ENCODE measurements around the gene FRMD4A.
"Not testable (repeated sequence)": the region's sequence is repeated elsewhere in the genome, so short reads cannot be mapped to it uniquely, and the experiment has no call there.

Gene FRMD4A

DNA sequence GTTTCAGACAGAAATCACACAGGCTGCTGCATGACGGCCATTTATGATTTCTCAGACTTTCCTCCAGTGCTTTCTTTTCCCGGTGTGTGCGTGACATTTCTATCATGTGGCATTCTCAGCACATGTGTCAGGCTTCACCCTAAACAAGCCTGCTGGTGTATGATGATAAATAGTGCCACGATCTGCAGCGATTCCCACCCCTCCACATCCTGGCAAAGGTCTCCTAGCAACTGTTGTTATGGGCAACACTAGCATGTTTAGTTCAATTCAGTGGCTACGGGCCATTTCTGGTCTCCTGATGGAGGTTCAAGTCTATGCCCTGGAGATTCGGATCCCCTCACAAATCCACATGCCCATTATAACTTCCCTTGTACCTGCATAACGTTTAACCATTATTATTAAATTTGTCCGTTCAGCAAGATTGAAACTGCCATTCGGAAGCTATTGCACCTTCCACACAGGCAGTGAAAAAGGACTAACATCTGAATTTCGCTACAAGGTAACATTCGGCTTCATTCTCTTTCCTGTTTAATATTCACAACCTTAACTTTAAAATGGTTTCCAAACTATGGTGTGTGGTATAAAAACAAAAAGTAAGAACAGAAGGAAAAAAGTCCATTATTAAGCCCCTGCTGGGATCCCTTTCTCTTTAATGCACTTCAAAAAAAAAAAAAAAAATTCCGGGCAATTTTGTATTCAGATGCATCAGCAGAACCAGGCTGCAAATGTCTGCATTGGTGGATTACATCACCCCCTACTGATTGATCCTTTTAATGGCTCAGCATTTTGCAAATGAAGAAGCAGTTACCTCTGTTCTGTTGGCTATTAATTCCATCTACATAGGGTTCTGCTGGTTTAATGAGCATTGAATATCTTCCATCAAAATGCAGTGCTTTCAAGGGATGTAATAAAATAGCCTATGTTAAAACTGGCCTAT is 90.2 kb downstream of the FRMD4A start:
- DNase-seq (ENCODE audit: low read depth): no peak

DNA sequence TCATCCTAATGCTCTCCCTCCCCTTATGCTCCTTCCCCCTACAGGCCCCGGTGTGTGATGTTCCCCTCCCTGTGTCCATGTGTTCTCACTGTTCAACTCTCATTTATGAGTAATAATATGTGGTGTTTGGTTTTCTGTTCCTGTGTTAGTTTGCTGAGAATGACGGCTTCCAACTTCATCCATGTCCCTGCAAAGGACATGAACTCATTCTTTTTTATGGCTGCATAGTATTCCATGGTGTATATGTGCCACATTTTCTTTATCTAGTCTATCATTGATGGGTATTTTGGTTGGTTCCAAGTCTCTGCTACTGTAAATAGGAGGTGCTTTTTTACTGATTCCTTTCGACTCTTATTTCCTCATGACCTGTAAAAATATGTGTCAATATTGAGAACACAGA is 92.1 kb downstream of the FRMD4A start:
- DNase-seq (ENCODE audit: low read depth): not testable (repeated sequence)

DNA sequence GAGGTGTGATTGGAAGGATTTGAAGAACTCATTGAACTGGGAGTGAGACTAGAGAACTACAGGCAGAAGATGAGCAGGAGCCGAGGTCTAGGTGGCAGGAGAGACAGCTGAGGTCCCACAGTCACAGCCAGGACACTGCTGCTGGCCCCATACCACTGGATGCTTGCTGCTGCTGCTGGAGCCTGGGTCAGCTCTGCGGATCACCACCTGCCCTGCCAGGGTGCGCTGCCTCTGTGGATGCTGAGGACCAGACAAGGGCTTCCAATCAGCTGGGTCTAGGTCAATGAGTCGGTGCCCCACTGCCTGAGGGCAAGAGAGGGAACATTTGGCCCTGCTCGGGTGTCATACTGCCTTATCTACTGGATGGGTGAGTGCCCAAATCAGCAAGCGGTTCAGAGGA is 94.4 kb downstream of the FRMD4A start:
- DNase-seq (ENCODE audit: low read depth): no peak

DNA sequence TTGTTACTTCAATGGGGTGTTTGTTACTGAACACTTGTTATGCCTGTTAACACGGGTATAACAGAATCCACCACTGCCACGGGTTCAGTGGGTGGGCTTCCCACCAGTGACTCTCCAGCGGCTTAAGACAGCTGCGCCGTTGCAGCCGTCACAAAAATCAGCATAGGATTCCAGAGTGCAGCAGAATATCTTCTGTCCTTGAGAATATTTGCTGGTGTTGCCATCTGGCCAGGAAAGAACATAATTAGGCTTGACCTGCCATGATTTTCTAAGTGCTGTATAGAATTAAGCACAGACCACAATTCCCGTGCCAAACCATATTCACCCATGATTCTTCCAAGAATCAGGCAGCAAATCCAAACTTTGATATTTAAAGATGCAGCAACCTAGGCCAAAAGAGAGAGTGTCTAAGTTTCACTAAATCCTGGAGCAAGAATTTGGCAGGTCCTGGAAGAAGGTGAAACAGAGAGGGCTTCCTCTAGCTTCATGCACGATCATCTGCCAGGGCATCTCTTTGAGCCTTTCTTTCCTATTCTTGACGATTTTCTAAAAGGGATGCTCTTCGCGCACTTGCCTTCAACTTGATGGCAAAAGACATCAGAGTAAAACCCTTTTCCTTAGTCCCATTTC is 95.0 kb downstream of the FRMD4A start:
- DNase-seq (ENCODE audit: low read depth): no peak

GRCh38 chr10:14233566-14233965 is 97.2 kb downstream of the FRMD4A start:
- no peak for DNase-seq (ENCODE audit: low read depth)

DNA sequence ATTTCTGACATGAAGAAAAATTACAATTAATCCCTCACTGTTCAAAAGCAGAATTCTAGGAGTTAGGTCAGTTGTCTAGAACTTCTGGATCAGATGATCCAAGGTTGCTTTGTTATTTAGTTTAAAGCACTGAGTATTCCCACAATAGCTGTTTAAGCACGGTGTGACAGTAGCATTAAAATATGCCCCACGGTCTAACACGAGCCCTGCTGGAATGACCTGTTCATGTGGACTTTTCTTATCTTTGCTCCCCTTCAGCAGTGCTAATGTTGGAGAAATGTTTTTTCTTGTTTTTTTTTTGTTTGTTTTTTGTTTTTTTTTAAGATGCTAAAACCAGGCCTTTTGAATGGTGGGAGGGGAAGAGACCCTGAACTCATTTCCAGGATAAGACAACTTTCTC is 101.9 kb downstream of the FRMD4A start:
- DNase-seq (ENCODE audit: low read depth): not testable (repeated sequence)

DNA sequence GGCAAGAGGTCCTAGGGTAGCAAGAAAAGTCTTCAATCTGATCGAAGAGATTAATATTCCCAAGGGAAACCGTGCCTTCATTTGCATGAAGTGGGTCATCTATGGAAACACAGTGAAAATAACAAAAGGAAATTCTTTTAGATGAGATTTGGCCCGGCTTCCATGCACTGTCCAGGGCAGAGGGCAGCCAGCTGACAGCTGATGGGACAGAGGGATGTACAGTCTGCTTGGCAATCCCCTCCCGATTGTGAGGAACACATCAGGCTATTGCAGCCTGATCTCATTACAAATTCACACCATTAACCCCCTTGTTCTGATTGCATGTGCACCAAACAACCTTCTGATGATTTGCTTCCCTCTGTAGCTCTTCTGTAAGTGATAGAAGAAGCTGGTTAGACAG is 105.3 kb downstream of the FRMD4A start:
- DNase-seq (ENCODE audit: low read depth): no peak

DNA sequence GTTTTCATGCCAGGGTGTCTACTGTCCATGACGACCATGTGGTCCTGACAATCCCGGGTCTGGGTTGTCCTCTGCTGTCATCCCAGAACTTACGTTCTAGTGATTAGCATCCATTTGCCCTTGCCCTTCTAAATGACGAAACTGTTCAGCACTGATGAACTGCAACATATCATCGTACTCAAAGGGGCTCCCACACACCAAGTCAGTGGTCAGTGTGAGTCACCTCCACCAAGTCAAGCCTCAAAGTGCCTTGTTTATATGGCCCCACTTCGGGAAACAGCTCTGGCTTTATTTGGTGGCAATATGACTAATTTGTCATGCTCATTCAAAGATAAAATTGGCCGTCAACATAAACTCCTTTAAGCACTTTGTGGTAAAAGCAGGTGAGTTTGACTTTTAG is 110.7 kb downstream of the FRMD4A start:
- no peak for DNase-seq (ENCODE audit: low read depth)

DNA sequence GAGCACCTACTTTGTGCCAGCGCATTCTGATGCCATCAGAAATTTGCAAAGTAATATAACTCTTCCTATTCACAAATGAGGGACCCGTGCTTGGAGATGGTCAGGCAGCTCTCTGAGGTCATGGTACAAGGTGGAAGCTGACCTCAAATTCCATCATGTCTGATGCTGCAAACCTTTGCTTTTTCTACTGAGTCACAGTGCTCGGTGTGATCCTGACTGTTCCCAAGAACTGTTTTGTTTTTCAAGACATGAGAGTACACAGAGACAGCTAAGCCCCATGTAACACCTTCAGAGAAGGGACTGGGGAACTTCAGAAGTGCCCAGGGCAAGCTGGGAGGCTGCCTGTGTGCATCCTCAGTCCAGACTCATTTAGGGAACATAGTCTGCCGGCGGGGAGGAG is 111.3 kb downstream of the FRMD4A start:
- DNase-seq (ENCODE audit: low read depth): no peak

- DNase-seq (ENCODE audit: low read depth): no peak
Measured at GRCh38 chr10:14215641-14216040, 115.1 kb downstream of the FRMD4A start.

DNA sequence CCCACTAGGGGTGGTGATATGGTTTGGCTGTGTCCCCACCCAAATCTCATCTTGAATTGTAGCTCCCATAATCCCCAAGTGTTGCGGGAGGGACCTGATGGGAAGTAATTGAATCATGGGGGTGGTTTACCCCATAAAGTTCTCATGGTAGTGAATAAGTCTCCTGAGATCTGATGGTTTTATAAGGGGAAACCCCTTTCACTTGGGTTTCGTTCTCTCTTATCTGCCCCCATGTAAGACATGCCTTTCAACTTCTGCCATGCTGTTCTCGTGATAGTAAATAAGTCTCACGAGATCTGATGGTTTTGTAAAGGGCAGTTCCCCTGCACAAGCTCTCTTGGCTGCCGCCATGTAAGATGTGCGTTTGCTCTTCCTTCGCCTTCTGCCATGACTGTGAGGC is 117.0 kb downstream of the FRMD4A start:
- not testable (repeated sequence) for DNase-seq (ENCODE audit: low read depth)

DNA sequence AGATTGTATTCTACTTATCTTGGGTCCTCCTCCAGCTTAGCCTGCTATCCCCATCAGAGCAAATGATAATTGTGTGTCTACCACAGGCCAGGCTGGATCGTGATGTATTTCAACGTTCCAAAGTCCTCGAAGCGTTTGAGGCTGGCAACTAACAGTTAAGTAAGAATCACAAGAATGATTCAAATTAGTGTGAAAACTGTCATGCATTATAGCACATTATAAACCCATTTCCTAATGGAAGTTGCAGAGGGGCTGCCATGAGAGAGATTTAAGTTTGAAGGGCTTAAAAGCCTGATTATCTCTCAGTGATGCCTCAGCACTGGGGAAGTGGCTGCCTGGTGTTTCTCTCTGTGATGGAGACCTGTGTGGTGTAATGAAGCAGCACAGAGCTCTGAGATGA is 119.1 kb downstream of the FRMD4A start:
- DNase-seq (ENCODE audit: low read depth): no peak

GRCh38 chr10:14208231-14208630 is 122.5 kb downstream of the FRMD4A start:
- DNase-seq (ENCODE audit: low read depth): no peak

- no peak for DNase-seq (ENCODE audit: low read depth)
Measured at GRCh38 chr10:14205233-14205632, 125.5 kb downstream of the FRMD4A start.

- no peak for DNase-seq (ENCODE audit: low read depth)
Measured at GRCh38 chr10:14200698-14201544, 129.8 kb downstream of the FRMD4A start.

GRCh38 chr10:14199098-14199497 is 131.6 kb downstream of the FRMD4A start:
- DNase-seq (ENCODE audit: low read depth): not testable (repeated sequence)

GRCh38 chr10:14198078-14198477 is 132.6 kb downstream of the FRMD4A start:
- DNase-seq (ENCODE audit: low read depth): no peak

- no peak for DNase-seq (ENCODE audit: low read depth)
Measured at GRCh38 chr10:14196113-14196512, 134.6 kb downstream of the FRMD4A start.

GRCh38 chr10:14195433-14195832 is 135.3 kb downstream of the FRMD4A start:
- DNase-seq (ENCODE audit: low read depth): no peak

DNA sequence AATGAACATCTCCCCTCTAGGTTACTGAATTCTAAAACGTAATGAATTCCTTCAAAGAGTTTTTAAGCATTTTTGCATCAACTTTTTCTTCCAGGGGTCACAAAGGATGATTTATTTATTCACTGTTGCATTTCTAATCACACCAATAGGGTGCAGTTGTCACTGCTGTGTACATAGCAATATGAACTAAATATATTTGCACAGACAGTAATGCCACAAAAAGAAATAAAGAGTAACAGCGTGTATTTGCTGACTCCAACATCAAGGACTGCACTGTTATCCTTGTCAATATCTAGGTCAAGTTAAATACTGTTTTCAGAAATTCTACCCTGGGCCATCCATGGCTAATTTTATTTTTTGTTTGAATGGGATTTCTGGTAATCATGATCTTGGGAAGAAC is 138.0 kb downstream of the FRMD4A start:
- no peak for DNase-seq (ENCODE audit: low read depth)

DNA sequence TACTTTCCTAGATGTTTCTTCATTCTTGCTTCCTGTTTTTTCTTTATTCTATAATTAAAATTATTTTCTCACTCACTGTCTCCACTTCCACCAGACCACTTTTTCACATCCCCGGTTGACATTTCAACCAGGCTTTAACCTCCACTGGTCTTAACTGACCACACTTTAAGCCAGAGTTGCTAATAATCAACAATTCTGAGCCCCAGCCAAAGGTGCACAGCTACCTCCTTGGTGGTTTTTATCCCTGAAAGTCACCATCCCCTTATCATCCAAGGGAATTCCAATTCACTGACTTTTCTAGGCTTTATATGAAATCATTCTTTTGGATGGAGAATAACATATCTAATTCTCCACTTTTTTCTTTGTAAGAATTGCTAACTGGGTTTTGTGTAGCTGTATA is 138.9 kb downstream of the FRMD4A start:
- no peak for DNase-seq (ENCODE audit: low read depth)

GRCh38 chr10:14191407-14191806 is 139.3 kb downstream of the FRMD4A start:
- no peak for DNase-seq (ENCODE audit: low read depth)

DNA sequence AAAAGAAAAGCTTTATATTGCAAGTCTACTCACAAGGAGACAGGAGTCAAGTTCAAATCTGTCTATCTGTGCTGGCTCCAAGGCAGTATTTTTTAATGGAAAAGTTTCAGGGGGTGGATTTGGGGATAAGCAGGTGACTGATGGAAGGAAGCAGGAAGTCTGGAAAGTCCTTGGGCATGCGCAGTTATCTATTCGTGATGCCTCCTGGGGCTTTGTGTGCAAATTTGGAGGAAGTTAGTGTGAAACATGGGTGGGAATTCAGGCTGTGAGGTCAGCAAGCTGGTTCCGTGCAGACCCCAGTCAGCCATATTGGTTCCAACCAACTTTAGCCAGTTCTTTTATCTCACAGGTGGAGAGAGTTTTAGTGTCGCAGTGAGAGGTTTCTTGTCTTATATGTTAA is 140.0 kb downstream of the FRMD4A start:
- no peak for DNase-seq (ENCODE audit: low read depth)

All from stimulated activated CD8-positive, alpha-beta memory T cell treated with anti-CD3 and anti-CD28 coated beads, Interleukin-12 subunit alpha, Interleukin-12 subunit beta, amount 100 ng/mL, for 1 hour (primary cell).